Putamen (tissue), 1 donor: ENCODE results near the gene KIF26A.

Source experiments
- DNase-seq: peaks from one replicate; pipeline ENCODE4 v3.0.0-alpha.2; 2016; ENCODE audit warnings: low spot score

KIF26A gene

DNA sequence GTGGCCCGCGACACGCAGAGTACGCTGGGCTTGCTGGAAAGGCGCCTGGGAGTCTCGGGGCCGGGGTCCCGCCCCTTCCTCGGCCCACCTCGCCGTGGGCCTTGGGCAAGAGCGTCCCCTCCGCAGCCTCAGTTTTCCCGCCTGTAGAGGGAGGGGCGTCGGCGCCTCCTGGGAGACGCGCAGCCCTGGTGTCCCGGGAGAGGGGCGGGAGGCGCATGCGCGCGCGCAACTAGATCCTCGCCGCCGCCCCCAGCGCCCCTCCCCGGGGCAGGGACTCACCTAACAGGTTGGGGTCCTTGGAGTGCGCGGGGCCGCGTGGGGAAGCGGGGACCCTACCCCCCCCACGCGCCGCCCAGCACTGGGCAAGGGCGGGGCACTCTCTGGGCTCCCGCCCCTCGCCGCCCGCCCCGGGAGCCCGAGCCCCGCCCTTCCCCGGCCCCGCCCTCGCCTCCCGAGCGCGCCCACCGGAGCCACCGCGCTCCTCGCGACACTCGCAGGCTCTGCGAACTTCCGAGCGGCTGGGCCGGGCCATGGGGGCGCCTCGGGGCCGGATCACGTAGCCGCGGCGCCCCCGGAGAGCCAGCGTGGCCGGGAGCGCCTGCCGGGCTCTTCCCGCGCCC, at the start of gene KIF26A:
TSS of gene KIF26A (plus strand) at position 490 of the 620 bp plus-strand sequence. CDS start 136 bp downstream, outside the sequence.
- DNase-seq = no peak

DNA sequence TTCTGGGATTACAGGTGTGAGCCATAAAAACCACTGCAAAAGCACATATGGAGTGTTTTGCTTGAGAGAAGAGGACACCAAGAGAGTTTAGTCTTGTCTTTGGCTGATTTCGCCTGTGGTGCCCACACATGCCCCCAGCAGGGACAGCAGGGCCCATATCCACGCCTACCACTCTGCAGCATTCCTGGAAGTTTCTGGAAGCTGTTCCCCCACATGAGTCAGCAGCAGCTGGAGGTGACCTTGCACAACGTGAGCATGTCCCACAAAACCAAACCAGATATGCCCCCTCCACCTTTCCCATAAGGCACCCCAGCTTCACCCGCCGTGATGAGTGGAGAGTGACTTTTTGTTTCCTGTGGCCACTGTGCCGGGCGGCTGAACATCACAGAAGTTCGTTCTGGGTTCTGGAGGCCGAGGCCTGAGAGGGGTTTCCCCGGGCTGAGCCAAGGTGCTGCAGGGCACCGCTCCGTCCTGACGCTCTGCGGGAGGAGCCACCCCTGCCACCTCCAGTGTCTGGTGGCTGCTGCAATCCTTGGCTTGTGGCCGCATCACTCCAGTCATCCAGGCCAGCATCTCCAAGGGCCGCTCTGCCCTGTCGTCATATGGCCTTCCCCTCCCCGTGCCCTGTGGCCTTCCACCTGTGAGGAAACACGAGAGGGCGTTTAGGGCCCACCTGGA, 48.2 kb upstream of the KIF26A start:
- no peak for DNase-seq

DNA sequence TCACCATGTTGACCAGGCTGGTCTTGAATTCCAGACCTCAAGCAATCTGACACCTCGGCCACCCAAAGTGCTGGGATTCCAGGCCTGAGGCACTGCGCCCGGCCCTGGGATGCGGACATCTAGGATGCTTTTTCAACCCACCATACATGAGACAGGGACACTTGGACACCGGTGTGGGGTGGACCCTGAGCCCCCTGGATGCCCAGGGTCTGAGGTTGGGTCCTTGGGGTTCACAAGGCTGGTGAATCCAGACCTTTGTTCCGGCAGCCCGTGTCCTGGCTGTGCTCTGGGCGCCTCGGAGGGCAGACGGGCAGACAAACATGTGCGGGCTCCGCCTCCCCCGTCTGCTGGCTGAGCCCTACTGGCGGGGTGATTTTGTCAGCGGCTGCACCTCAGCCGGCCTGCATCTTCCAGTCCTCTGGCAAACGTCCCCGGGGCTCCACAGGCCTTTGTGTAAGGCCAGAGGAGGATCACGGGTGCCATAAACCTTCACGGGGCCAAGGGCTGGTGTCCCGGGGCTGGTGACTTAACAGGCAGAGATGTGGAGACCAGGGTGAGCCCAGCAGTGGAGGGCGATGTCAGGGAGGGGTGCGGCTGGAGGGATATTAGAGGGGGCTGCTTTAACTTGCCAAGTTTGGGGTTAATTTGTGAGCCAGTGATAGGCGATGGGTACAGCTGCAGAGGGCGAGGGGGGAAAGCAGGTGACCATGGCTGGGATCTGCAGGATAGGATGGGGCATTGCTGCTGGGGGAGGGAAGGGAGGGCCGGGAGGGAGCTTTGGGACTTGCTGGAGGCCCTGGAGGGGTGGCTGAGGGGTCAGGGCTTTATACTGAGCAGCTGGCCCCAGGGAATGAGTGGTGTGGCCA, 47.1 kb upstream of the KIF26A start:
- no peak for DNase-seq

DNA sequence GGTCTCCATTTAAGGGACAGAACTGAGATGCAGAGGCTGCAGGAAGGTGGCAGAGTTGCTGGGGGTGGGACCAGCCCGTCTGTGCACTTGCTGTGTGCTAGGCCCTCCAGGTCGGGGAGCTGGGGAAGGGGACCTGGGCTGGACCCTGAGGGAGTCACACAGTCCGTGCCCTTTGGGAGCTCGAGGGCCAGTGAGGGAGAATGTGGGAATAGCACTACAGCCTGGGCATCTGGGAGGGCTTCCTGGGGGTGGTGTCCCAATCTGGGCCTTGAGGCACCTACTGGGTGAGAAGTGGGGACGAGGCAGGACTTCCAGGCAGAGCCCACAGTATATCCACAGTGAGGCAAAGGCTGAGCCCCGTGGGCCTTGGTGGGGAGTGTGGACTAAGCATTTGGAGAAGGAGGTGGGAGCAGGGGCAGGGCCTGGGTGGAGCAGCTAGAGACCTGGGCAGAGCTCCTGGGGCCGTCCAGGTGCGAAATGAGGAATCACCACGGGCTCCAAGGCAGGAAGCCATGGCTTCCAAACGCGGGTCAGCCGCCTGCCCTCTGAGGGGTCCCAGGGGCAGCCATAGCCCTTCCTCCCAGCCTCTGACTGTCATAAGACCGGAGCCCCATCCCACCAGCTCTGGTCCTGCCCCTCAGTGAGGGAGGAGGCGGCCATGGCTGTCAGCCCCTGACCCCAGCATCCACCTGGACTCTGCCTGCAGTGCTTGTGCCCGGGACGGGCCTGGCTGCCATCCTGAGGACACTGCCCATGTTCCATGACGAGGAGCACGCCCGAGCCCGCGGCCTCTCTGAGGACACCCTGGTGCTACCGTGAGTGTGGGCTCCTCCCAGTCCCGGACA, 46.2 kb upstream of the KIF26A start:
- DNase-seq = no peak

DNA sequence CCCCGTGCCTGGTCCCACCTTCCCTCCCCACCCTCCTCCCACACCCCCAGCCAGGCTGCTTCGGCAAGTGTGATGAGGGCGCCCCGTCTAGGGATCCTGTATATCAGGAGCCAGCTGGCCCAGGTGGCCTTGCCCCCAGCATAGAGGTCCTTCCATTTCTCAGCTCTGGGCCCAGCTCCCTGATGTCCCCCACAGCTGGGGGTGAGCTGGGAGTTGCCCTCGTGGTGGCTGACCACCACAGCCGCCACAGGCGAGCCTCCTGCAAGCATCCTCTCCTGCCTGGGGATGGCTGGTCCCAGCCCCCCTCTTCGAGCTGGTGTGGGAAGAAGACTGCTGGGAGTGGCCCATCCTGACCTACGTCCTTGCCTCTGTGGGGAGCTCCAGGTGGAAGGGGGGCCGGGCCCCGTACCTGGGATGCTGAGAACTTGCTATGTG, 45.4 kb upstream of the KIF26A start:
- DNase-seq = no peak

DNA sequence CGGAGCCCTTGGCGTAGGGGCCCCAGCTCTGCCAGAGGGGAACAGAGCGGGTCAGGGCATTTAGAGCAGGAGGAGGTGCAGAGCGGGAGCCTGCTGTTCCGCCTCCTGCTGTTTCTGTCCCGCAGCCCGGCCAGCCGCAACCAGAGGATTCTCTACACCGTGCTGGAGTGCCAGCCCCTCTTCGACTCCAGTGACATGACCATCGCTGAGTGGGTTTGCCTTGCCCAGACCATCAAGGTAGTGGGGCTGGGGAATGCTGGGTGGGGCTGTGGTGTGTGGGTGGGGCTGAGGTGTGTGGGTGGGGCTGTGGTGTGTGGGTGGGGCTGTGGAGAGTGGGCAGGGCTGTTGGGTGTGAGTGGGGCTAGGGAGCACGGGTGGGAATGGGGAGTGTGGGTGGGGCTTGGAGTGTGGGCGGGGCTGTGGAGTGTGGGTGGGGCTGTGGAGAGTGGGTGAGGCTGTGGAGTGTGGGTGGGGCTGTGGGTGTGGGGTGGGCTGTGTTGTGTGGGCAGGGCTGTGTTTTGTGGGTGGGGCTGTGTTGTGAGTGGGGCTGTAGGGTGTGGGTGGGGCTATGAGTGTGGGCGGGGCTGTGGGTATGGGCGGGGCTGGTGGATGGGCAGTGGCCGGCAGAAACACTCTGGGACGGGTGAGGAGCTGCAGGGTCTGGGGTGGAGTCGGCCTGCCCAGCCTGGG, 44.9 kb upstream of the KIF26A start:
- no peak for DNase-seq

DNA sequence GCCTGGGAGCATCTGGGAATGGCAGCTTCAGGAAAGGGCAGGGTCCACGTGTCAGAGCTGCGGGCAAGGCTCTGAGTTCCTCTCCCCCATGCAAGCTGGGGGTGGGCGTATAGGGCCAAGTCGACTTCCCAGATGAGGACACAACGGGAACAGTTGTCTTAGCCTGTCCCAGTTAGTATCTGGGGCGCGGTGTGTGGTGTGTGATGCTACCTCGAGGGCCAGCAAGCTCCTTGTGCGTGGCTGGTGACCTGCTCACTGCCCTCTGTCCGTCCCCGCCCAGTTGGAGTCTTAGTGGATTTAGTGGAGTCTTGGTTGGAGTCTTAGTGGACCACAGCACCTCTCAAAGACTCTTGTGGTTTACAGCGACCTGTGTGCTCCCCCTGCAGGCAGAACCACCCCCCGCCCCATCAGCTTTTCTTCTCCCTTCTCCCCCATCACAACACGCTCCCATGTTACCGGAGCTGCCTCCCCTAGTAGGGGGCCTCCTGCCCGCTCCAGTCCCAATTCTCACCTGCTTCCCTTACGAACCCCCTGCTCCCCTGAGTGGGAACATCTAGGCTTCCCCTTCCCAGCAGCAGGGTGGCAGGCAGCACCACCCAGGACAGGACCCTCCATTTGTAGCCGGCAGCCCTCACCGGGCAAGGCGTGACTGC, 44.2 kb upstream of the KIF26A start:
- DNase-seq = no peak

DNA sequence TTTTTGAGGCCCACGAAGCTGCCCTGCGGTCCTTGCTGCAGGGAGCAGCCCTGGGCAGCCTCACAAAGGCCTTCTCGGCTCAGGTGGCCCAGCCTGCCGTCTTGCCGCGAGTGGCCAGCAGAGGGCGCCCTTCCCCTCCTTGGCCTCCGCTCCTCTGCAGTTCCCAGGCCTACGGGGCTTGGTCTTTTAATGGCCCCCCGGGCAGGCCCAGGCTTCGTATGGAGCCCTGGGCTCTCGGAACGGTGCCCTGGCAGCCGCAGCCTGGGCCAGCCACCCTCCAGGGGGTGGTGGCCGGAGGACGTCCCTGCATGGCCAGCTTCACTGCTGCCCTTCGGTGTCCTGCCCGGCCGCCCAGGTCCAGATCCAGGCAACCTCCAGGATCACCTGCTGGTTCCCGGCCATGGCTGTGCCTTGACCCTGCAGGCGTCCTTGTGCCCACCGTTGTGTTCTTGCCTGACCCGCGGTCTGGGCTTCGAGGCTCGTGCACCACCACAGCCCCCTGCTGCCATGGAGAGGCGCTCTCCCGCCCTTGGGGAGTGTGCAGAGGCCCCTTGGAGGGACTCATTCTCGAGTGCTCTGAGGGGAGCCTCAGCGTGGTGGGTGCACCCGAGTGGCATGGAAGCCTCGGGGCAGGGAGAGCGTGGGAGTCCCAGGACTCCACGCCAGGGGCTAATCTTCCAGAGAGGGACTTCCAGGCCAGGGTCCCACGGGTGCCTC, 43.5 kb upstream of the KIF26A start:
- DNase-seq = no peak

DNA sequence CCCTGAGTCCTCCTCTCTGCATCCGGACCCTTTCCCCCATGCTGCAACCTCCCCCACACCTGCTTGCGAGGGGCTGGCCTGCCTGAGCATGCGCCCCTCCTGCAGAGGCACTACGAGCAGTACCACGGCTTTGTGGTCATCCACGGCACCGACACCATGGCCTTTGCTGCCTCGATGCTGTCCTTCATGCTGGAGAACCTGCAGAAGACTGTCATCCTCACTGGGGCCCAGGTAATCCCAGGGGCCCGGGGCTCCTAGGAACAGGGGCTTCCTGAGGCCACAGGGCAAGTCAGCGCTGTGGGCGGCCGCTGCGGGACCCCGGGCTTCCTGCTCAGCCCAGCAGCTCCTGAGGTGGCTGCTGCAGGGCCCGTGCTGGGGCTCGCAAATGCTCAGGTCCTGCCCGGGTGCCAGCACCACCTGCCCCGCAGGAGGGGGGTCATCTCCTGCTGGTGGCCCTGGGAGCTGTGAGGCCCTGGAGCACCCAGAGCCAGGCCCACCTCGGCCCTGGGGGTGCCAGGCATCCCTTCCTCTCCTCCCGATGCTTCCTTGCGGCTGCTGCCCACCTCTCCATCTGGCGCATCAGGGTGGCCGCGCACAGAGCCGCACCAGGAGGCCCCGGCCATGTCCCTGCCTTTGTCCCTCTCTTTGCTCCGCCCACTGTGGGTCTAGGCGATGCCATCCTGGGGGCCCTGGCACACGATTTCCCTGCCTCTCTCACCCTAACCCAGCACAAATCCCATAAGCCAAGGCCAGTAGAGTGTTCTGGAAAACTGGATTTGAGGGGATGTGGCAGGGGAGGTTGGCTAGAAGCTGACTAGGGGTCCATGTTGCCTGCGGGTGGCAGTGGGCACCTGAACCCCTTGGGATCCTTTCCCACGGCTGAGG, 42.7 kb upstream of the KIF26A start:
- no peak for DNase-seq

DNA sequence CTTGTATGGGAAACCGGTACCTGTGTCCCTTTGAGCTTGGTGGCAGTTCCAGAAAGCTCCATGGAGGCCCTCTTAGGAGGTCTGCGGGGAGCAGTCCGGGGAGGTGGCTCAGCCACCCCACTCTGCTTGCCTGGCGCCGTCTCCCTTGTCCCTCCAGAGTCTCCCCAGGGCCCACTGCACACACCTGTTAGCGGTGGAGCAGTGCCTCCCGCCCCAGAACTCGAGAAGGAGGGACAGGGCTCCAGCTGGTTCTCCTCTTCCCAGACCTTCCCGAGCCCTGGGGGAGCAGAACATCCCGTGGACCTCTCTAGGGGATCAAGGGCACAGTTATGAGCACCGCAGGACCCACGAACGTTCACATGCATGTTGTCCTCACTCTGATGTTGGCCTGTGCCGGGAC, 42.1 kb upstream of the KIF26A start:
- no peak for DNase-seq

DNA sequence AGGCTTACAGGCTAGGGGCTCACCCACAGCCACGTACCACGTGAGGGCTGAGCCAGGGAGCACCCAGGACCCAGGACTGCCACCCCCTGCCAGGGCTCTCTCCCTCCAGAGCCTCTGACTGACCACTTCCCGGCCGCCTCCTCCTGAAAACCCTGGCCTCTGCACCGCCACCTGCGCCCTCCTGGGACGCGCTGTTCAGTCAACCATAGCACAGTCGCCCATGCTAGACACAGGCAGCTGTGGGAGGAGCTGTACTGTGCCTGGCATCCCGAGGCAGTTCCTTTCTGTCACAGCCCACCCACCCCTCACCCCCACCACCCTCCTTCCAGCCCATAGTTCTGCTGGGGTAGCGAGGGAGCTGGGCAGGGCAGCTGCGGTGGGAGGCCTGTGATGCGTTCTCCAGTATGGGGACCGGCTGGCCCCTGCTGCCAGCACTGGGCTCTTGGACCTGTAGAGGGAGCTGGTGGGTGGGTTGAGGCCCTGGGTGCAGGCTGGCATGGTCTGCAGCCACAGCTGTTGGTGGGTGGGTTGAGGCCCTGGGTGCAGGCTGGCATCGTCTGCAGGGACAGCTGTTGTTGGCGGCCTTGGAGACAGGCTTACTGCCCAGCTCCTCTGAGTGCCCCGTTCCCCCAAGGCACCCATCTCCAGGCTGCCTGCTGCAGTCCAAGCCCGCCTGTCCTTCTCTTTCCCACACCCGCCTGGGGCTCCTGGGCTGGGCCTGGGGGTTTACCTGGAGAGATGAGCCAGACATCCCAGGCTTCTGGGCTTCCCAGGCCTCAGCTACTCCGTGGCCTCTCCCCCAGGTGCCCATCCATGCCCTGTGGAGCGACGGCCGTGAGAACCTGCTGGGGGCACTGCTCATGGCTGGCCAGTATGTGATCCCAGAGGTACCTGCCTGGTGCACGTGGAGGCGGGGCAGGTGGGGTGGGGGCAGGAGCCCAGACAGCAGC, 41.4 kb upstream of the KIF26A start:
- DNase-seq = no peak

DNA sequence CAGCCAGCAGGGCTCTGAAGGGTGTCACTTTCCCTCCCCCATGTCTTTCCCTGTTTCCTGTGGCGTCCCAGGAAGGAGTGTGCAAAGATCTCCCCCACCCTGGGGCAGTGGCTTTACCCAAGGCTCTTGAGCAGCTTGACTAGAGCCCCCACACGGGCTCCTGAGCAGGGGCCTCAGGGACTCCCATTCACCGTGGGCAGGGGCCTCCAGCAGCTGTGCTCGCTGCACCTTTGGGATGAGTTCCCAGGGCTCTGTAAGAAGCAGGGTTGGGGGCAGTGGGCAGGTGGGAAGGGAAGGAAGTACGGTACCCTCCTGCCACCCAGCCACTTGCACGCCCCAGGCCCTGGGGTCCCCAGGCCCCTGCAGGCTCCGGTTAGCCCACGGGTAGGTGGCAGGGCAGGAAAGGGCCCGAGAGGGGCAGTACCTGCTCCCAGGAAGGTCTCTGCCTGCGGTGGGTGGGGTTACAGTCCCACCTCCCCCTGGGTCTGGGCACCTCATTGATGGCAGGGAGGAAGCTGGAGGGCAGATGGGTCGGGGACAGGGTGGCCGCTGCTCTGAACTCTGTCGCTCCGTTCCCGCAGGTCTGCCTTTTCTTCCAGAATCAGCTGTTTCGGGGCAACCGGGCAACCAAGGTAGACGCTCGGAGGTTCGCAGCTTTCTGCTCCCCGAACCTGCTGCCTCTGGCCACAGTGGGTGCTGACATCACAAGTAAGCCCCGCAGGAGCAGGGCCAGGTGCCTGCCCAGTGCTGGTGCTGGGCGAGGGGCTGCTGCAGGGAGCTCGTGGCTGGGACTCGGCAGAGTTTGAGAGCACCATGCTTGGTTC, 39.9 kb upstream of the KIF26A start:
- DNase-seq = no peak

DNA sequence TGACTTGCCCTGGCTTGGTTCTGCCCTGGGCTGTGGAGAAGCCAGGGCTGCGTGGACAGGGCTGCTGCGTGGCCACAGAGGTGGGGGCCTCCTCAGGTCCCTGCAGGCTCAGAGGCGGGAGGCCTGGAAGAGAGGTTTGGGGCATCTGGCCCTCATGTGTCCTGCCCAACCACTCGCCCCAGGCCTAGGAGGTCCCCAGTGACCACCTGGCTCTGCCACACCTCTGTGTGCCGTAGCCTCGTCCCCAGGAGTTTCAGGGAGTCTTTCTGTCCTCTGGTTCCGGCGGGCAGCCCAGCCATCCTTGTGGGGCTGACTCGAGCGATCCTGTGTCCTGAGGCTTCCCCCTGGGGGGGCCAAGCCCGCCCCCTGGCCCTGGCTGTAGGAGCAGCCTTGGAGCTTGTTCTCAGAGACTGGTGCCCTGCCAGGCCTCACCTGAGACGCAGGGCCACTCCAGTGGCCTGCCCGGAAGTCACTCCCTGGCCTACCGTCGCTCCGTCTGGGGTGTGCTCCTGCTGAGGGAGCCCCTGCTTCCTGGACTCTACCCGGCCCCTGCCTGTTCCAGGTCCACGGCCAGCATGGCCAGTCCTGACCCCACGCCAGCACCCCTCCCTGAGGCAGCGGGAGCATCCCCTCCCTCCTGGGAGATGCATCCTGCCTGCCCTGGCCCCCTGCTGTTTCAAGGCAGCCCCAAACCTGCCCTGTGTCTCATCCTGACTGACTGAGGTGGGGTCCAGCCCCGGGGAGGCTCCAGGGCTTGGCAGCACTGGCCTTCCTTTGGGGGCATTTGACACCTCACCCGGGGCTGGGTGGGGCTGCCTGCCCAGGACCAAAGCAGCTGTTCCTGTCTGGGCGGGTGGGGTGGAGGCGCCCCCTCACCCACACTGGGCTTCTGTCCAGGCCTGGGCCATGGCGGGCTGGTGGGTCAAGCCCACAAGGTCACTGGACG, 39.0 kb upstream of the KIF26A start:
- DNase-seq = no peak

DNA sequence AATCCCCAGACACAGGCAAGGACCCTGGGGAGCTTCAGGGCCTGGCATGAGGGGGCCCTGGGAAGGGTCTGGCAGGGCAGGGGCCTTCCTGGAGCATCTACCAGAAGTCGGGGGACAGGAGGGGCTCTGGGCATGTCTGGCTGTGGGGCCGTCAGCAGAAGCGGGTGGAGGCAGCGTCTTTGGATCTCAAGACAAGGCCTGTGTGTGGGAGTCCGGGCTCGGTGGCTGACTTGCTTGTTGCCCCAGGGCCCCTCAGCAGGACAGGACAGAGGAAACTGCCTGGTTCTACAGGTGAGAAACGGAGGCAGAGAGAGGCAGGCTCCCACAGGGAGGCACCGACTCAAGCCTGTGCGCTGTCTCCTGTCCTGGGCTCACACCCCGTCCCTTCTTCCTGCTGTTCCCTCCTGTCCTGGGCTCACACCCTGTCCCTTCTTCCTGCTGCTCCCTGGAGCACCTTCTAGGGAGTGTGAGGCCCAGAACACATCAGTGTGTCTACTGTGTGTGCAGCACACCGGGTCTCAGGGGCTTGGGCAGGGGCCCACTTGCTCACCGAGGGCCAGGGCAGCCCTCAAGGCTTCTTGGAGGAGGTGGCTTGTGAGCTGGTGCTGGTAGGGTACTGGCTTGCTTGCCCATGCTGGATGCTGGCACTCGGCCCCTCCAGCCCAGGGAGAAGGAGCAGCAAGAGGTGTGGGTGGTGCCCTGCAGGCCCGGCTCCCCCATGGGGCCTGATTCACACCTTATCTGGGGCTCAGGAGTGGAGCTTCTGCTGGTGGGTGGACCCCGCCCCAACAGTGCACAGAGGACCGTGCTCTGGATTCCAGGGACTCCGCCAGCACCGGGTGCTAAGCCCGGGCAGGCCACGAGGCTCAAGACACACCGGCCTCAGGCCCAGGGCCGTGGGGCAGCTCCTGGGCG, 38.0 kb upstream of the KIF26A start:
- DNase-seq = no peak

DNA sequence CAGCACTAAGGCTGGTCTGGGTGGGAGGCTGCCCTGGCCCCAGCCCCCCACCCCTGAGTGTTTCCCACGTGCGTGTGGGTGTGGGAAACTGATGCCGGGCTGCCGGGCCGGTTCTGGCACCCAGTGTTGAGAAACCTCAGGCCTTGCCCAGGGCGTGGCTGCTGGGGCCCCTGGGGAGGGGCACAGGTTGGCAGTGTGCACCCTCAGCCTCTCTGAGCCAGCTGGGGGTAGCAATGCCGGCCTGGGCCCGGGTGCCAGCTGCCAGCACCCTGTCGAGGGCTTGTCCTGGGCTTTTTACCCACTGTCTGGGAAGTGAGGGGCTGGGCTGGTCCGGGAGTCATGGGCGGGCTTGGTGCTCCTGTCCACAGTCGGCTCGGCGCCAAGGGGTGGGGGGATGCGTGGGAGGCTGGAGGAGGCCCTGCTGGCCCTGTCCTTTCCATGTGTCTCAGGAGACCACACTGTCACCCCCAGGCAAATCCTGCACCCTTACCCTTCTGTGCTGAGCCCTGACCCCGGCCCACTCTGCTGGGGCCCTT, 37.2 kb upstream of the KIF26A start:
- DNase-seq = no peak
